GM12891 (cell line): ENCODE measurements around the gene CYB5R3.

ENCODE experiments used
- PAX5 ChIP-seq: IDR thresholded peaks from 2 replicates; pipeline ENCODE4 v1.6.1; 2011; ENCODE audit warnings: low read length, moderate library complexity, mild to moderate bottlenecking; ENCODE audit not compliant: insufficient read depth, severe bottlenecking
- POLR2A ChIP-seq: IDR thresholded peaks from 2 replicates; pipeline ENCODE4 v1.6.1; 2011; ENCODE audit warnings: low read depth, low read length, control low read depth
- POLR2AphosphoS5 ChIP-seq: IDR thresholded peaks from 2 replicates; pipeline ENCODE4 v1.6.1; 2011; ENCODE audit warnings: low read depth, low read length, control low read depth
- POU2F2 ChIP-seq: IDR thresholded peaks from 2 replicates; pipeline ENCODE4 v1.6.1; 2011; ENCODE audit warnings: low read depth, mild to moderate bottlenecking, control low read depth, low read length, moderate library complexity
- SPI1 ChIP-seq: IDR thresholded peaks from 2 replicates; pipeline ENCODE4 v1.6.1; 2011; ENCODE audit warnings: low read depth, low read length, control low read depth
- TAF1 ChIP-seq: IDR thresholded peaks from 2 replicates; pipeline ENCODE4 v1.6.1; 2011; ENCODE audit warnings: low read depth, low read length, control low read depth

DNA sequence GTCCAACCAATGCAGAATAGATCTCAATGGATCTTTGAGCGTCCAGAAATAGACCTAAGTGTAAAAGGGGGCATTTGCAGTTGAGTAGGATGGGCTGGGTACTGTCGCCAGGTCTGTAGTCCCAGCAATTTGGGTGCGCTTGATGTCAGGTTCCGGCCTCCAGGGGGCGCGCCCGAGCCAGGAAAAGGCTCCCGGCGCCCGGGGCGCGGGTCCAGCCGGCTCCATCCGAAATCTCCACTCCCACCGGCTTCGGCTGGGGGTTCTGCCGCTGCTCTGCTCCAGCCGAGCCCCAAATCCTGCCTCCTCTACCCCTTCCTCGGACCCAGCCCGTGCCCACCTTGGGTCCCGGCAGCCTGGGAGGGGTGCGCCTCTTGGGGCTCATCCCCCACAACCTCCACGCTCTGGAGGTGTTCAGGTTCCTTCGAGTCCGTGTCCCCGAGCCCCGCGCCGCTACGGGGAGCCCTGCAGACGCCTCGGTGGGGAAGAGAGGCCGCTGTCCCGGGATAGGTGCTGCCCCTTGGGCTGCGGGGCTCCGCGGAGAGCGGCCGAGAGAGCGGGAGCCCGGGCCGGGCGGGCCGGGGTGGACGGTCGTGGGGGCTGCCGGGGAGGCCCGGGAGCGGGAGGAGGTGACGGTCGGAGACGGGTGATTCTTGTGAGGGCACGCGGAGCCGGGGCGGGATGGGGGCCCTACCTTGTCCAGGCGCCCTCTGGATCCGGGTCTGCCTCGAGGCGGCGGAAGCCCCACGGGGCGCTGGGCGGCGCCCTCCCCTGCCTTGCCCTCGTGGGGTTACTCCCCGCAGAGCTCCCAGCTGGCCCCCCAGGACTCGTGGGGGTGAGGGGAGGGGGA lies 13.0 kb upstream of the CYB5R3 start:
- TF ChIP-seq TAF1 (no peak), POLR2A (peak; percentile 33; the same call in 1 of the 2 replicates), POU2F2 (peak; percentile 11; the same call in 1 of the 2 replicates), POLR2AphosphoS5 (0 out of 2 replicates have a peak, but pooled peaks have one; percentile 35), SPI1 (no peak), PAX5 (no peak)
